KMS-11 (cell line): ENCODE measurements around the gene MKRN2.

Experiments
- H2AFZ ChIP-seq: fragments of 200-600 bp; sonication (generic); 2 replicates; pipeline ENCODE4 v1.6.1; 2016; ENCODE audit warnings: antibody characterized with exemption, mixed run types, low read depth
- H3K27ac ChIP-seq: fragments of 200-600 bp; sonication (generic); 2 replicates; pipeline ENCODE4 v1.6.1; 2016; ENCODE audit warnings: mild to moderate bottlenecking, mixed run types
- H3K27me3 ChIP-seq: fragments of 200-600 bp; sonication (generic); 2 replicates; pipeline ENCODE4 v1.6.1; 2017; ENCODE audit warnings: mild to moderate bottlenecking, low read depth, mixed run types, moderate library complexity; ENCODE audit not compliant: insufficient read depth
- H3K36me3 ChIP-seq: fragments of 200-600 bp; sonication (generic); 2 replicates; pipeline ENCODE4 v1.6.1; 2017; ENCODE audit warnings: mild to moderate bottlenecking, mixed run types; ENCODE audit not compliant: insufficient read depth
- H3K4me1 ChIP-seq: fragments of 200-600 bp; sonication (generic); 2 replicates; pipeline ENCODE4 v1.6.1; 2016; ENCODE audit warnings: mild to moderate bottlenecking, low read depth, mixed run types; ENCODE audit not compliant: poor library complexity, severe bottlenecking
- H3K4me2 ChIP-seq: fragments of 200-600 bp; sonication (generic); 2 replicates; pipeline ENCODE4 v1.7.0; 2016; ENCODE audit warnings: mild to moderate bottlenecking, mixed run types
- H3K4me3 ChIP-seq: fragments of 200-600 bp; sonication (generic); IDR thresholded peaks from 2 replicates; pipeline ENCODE4 v1.6.1; 2017; ENCODE audit warnings: low read depth, low read length, mixed read lengths; ENCODE audit not compliant: insufficient read depth
- H3K79me2 ChIP-seq: fragments of 200-600 bp; sonication (generic); 2 replicates; pipeline ENCODE4 v1.6.1; 2016; ENCODE audit warnings: low read depth, mixed run types; ENCODE audit not compliant: insufficient read depth
- H3K9ac ChIP-seq: fragments of 200-600 bp; sonication (generic); 2 replicates; pipeline ENCODE4 v1.6.1; 2016; ENCODE audit warnings: mild to moderate bottlenecking, mixed run types
- H4K20me1 ChIP-seq: fragments of 200-600 bp; sonication (generic); 2 replicates; pipeline ENCODE4 v1.6.1; 2016; ENCODE audit warnings: mild to moderate bottlenecking, mixed run types; ENCODE audit not compliant: insufficient read depth
- TF ChIP-seq, protein P1 (sequence below): fragments of 200-600 bp; sonication (generic); conservative IDR thresholded peaks from 2 replicates; pipeline ENCODE4 v1.6.1; 2017; ENCODE audit warnings: low read depth, mild to moderate bottlenecking, antibody characterized with exemption, low read length, moderate library complexity, mixed read lengths

MKRN2 gene

DNA sequence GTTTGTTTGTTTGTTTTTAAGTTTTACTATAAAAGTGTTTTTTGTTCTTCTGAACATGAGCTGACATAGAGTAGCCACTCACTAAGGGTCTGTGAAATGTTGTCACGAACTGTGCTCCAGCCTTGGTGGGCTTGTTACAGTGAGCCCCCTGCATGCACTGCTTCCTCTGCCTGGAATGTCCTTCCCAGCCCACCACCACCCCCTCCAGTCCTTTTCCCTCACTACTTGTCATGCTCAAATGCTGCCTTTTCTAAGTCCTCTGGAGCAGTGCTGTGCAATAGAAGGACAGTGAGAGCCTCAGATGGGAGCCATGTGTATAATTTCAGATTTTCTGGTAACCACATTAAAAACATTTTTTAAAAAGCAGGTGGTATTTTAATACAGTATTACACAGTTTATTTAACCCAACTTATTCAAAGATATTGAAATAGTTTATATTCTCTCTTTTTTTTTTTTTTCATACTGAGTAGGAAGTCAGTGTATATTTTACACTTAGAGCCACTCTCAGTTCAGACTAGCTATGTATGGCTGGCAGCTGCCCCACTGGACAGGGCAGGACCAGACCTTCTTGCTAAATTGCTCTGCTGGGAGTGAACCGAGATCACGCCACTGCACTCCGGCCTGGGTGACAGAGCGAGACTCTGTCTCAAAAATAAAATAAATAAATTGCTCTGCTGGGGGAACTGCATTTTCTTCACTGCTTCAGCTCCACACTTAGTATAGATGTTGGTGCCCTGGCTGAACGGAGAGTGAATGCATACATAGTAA, 38.4 kb upstream of the MKRN2 start:
- H3K79me2 ChIP-seq: no peaks in the 10 kb centered on the region
- H3K4me3 ChIP-seq: no peak overlapping the region
- no peaks in the 10 kb centered on the region for H3K4me1 ChIP-seq
- no peak overlapping the region for H3K27ac ChIP-seq
- H3K27me3 ChIP-seq: no peaks in the 10 kb centered on the region
- TF ChIP-seq, protein P1, sequence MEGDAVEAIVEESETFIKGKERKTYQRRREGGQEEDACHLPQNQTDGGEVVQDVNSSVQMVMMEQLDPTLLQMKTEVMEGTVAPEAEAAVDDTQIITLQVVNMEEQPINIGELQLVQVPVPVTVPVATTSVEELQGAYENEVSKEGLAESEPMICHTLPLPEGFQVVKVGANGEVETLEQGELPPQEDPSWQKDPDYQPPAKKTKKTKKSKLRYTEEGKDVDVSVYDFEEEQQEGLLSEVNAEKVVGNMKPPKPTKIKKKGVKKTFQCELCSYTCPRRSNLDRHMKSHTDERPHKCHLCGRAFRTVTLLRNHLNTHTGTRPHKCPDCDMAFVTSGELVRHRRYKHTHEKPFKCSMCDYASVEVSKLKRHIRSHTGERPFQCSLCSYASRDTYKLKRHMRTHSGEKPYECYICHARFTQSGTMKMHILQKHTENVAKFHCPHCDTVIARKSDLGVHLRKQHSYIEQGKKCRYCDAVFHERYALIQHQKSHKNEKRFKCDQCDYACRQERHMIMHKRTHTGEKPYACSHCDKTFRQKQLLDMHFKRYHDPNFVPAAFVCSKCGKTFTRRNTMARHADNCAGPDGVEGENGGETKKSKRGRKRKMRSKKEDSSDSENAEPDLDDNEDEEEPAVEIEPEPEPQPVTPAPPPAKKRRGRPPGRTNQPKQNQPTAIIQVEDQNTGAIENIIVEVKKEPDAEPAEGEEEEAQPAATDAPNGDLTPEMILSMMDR: no peak
- no peak overlapping the region for H3K4me2 ChIP-seq
- no peaks in the 10 kb centered on the region for H4K20me1 ChIP-seq
- no peaks in the 10 kb centered on the region for H3K36me3 ChIP-seq
- no peak overlapping the region for H2AFZ ChIP-seq
- H3K9ac ChIP-seq: no peak overlapping the region

DNA sequence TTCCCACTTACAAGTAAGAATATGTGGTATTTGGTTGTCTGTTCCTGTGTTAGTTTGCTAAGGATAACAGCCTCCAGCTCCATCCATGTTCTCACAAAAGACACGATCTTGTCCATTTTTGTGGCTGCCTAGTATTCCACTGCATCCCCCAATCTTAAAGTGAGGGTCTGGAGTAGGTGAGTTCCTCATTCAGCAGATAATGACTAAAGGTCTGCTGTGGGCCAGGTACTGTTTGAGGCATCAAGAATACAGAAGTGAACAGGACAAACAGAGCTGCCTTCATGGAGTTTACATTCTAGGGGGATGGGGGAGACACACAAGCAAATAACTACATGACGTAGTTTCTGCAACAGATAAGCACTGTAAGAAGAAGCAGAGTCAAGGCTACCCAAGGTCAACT, 35.9 kb upstream of the MKRN2 start:
- no peak overlapping the region for H3K27ac ChIP-seq
- H3K4me1 ChIP-seq: no peaks in the 10 kb centered on the region
- no peak overlapping the region for H3K4me2 ChIP-seq
- no peak overlapping the region for H2AFZ ChIP-seq
- H3K27me3 ChIP-seq: no peaks in the 10 kb centered on the region
- H4K20me1 ChIP-seq: no peaks in the 10 kb centered on the region
- TF ChIP-seq, protein P1: no peak
- no peaks in the 10 kb centered on the region for H3K79me2 ChIP-seq
- no peaks in the 10 kb centered on the region for H3K36me3 ChIP-seq
- no peak overlapping the region for H3K4me3 ChIP-seq
- H3K9ac ChIP-seq: no peak overlapping the region

DNA sequence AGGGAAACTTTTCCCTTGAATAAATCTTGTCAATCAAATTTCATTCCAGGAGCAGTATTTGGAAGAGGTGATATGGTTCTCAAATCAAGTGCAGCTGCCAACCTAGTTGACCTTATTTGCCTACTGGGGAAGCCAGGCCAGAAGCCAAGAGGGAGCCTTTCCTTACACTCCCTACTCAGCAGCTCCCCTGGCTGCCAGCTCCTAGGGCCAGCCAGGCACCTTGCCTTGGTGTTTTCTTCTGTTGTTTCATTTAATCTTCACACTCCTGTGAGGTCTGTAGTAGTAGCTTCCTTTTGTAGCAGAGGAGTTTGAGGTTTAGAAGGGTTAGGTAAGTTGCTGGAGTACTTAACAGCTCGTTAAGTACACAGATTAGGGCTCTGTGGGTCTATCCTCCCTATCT, 34.2 kb upstream of the MKRN2 start:
- Histone ChIP-seq H3K4me3 (no peak overlapping the region), H3K27ac (no peak overlapping the region), H3K79me2 (no peaks in the 10 kb centered on the region), H3K27me3 (no peaks in the 10 kb centered on the region), H3K4me2 (no peak overlapping the region), H4K20me1 (no peaks in the 10 kb centered on the region), H3K4me1 (no peaks in the 10 kb centered on the region), H3K9ac (no peak overlapping the region), H2AFZ (no peak overlapping the region), H3K36me3 (no peaks in the 10 kb centered on the region)
- TF ChIP-seq, protein P1: no peak

DNA sequence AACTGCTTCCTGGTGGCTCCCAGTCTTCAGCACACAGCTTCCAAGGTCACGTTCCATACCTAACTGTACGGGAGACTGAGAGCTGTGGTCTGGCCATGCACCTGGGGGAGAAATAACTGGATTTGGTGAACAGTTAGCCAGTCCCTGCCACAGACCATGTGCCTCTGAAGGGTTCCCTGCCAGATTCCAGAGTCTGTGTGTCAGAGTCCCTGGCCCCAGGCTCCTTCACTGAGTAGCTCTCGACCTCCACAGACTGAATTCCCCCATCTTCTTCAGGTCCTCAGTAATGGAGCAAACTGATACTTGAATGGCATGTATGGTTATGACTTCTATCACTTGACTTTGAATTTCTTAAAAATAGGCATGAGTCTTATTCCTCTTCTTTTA, 29.1 kb upstream of the MKRN2 start:
- TF ChIP-seq, protein P1: no peak
- no peaks in the 10 kb centered on the region for H3K4me1 ChIP-seq
- H3K4me2 ChIP-seq: no peak overlapping the region
- no peaks in the 10 kb centered on the region for H3K36me3 ChIP-seq
- H3K27me3 ChIP-seq: no peaks in the 10 kb centered on the region
- no peaks in the 10 kb centered on the region for H3K79me2 ChIP-seq
- no peak overlapping the region for H3K9ac ChIP-seq
- no peak overlapping the region for H3K27ac ChIP-seq
- no peaks in the 10 kb centered on the region for H4K20me1 ChIP-seq
- H3K4me3 ChIP-seq: no peak overlapping the region
- H2AFZ ChIP-seq: no peak overlapping the region
